NAMALWA (cell line): ENCODE measurements around the gene ANKRD11.

Experiments
- DNase-seq: peaks from one replicate; pipeline ENCODE4 v3.0.0-alpha.2; 2015; ENCODE audit warnings: low spot score

Gene ANKRD11

GRCh38 chr16:89232107-89232506, 258.3 kb downstream of the ANKRD11 start:
- DNase-seq = no peak

- DNase-seq = no peak
Measured at GRCh38 chr16:89230255-89230654, 260.1 kb downstream of the ANKRD11 start.

GRCh38 chr16:89224665-89225064, 265.7 kb downstream of the ANKRD11 start:
- DNase-seq = no peak

DNA sequence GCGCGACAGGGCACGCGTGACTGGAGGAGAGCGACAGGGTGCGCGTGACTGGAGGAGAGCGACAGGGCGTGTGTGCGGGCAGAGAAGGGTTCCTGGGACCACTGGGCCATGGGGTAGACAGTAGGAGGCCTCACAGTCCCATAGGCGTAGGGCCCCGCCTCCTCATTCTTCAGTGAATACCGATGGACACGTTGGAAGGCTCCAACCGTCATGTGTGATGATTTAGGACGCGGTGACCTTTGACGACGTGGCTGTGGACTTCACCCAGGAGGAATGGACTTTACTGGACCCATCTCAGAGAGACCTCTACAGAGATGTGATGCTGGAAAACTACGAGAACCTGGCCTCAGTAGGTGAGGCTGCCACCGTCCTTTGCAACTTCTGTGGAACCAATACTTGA, 267.4 kb downstream of the ANKRD11 start:
- DNase-seq = no peak

GRCh38 chr16:89221604-89222003, 268.8 kb downstream of the ANKRD11 start:
- DNase-seq = no peak

DNA sequence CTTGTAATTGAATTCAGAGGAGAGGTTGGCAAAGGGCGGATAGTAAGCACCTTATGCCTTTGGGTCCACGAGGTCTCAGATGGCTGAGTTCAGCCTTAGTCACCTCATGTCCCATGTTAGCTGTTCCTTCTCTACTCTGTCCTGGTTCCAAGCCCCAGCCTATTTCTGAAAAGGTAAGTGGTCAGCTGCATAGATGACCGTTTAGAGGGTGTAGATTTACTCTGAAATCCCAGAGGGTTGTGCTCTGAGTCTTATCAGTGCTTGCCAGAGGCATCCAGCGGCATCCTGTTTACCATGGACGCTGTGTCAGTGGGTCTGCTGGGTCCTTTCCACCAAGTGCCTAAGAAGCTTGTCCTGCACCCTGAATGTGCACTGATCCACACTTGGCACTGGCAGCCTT, 271.0 kb downstream of the ANKRD11 start:
- no peak for DNase-seq
